ENCODE measurements around the gene SPRYD3.

SPRYD3 gene

GRCh38 chr12:53105712-53106439 is 26.7 kb upstream of the SPRYD3 start:
- Mint-ChIP-seq H3K4me1 (peaks cover 27% of the 10 kb centered on the region), H3K4me3 (no peak overlapping the region), H3K36me3 (ENCODE audit: low read depth) (no peaks in the 10 kb centered on the region), H3K27me3 (no peaks in the 10 kb centered on the region), H3K27ac (no peak overlapping the region), H3K9me3 (no peaks in the 10 kb centered on the region)
- ATAC-seq (no peak), DNase-seq (no peak)

GRCh38 chr12:53105256-53105655 is 26.1 kb upstream of the SPRYD3 start:
- no peak for ATAC-seq
- H3K27ac Mint-ChIP-seq = no peak overlapping the region
- H3K9me3 Mint-ChIP-seq = no peaks in the 10 kb centered on the region
- no peaks in the 10 kb centered on the region for H3K36me3 Mint-ChIP-seq (ENCODE audit: low read depth)
- DNase-seq = no peak
- H3K4me1 Mint-ChIP-seq = peaks cover 30% of the 10 kb centered on the region
- no peaks in the 10 kb centered on the region for H3K27me3 Mint-ChIP-seq
- H3K4me3 Mint-ChIP-seq = no peak overlapping the region

GRCh38 chr12:53103860-53104305 is 24.7 kb upstream of the SPRYD3 start:
- Mint-ChIP-seq H3K27ac (peak overlapping the region; percentile 42), H3K27me3 (no peaks in the 10 kb centered on the region), H3K4me3 (no peak overlapping the region), H3K9me3 (no peaks in the 10 kb centered on the region), H3K36me3 (ENCODE audit: low read depth) (no peaks in the 10 kb centered on the region), H3K4me1 (peaks cover 36% of the 10 kb centered on the region)
- DNase-seq (no peak), ATAC-seq (no peak)

GRCh38 chr12:53102883-53103807 is 24.0 kb upstream of the SPRYD3 start, which contains the start of gene SOAT2:
Gene SOAT2 (plus strand): TSS chr12:53103486. CDS start chr12:53103578, 92 bp downstream.
- Mint-ChIP-seq H3K4me1 (peaks cover 44% of the 10 kb centered on the region), H3K36me3 (ENCODE audit: low read depth) (no peaks in the 10 kb centered on the region), H3K4me3 (peak within 1 kb of the TSS; percentile 25), H3K9me3 (no peaks in the 10 kb centered on the region), H3K27ac (peak within 1 kb of the TSS; percentile 90), H3K27me3 (no peaks in the 10 kb centered on the region)
- DNase-seq = peak; percentile 64
- peak; percentile 92 for ATAC-seq

GRCh38 chr12:53101931-53102781 is 23.0 kb upstream of the SPRYD3 start:
- no peak for ATAC-seq

GRCh38 chr12:53101266-53101665 is 22.1 kb upstream of the SPRYD3 start:
- Mint-ChIP-seq H3K4me1 (peaks cover 55% of the 10 kb centered on the region), H3K27ac (no peak overlapping the region), H3K4me3 (no peak overlapping the region), H3K9me3 (no peaks in the 10 kb centered on the region), H3K27me3 (peaks cover 9% of the 10 kb centered on the region), H3K36me3 (ENCODE audit: low read depth) (no peaks in the 10 kb centered on the region)
- DNase-seq = no peak
- ATAC-seq = no peak

More at GRCh38 chr12:53101931-53102781, 23.0 kb upstream of the SPRYD3 start:
- H3K27me3 Mint-ChIP-seq = peaks cover under 1% of the 10 kb centered on the region
- peaks cover 48% of the 10 kb centered on the region for H3K4me1 Mint-ChIP-seq
- no peaks in the 10 kb centered on the region for H3K36me3 Mint-ChIP-seq (ENCODE audit: low read depth)
- peak overlapping the region; percentile 90 for H3K27ac Mint-ChIP-seq
- H3K9me3 Mint-ChIP-seq = no peaks in the 10 kb centered on the region
- no peak overlapping the region for H3K4me3 Mint-ChIP-seq
- DNase-seq = no peak

- Mint-ChIP-seq H3K36me3 (ENCODE audit: low read depth) (no peaks in the 10 kb centered on the region), H3K4me3 (no peak overlapping the region), H3K27ac (no peak overlapping the region), H3K4me1 (peaks cover 57% of the 10 kb centered on the region), H3K27me3 (peaks cover 11% of the 10 kb centered on the region), H3K9me3 (no peaks in the 10 kb centered on the region)
- DNase-seq (no peak), ATAC-seq (no peak)
These were observed 21.4 kb upstream of the SPRYD3 start for GRCh38 chr12:53100466-53101151.

- H3K27ac Mint-ChIP-seq = peak overlapping the region; percentile 89
- peaks cover 11% of the 10 kb centered on the region for H3K27me3 Mint-ChIP-seq
- H3K4me1 Mint-ChIP-seq = peaks cover 58% of the 10 kb centered on the region
These were observed 20.1 kb upstream of the SPRYD3 start for GRCh38 chr12:53099071-53099882.

GRCh38 chr12:53098354-53098981 is 19.3 kb upstream of the SPRYD3 start:
- peaks cover 53% of the 10 kb centered on the region for H3K4me1 Mint-ChIP-seq

More at GRCh38 chr12:53099071-53099882, 20.1 kb upstream of the SPRYD3 start:
- Mint-ChIP-seq H3K9me3 (no peaks in the 10 kb centered on the region), H3K4me3 (peak overlapping the region; percentile 77), H3K36me3 (ENCODE audit: low read depth) (no peaks in the 10 kb centered on the region)
- ATAC-seq (peak; percentile 60), DNase-seq (peak; percentile 95)

GRCh38 chr12:53097564-53098353 is 18.6 kb upstream of the SPRYD3 start, which contains the start of gene IGFBP6:
Gene IGFBP6 (plus strand): TSS chr12:53097667. CDS start chr12:53097718, 51 bp downstream.
- peaks cover 46% of the 10 kb centered on the region for H3K4me1 Mint-ChIP-seq
- H3K36me3 Mint-ChIP-seq (ENCODE audit: low read depth) = no peaks in the 10 kb centered on the region
- H3K27ac Mint-ChIP-seq = peak within 1 kb of the TSS; percentile 89

More at GRCh38 chr12:53098354-53098981, 19.3 kb upstream of the SPRYD3 start:
- Mint-ChIP-seq H3K27ac (peak overlapping the region; percentile 89), H3K27me3 (peaks cover 11% of the 10 kb centered on the region), H3K9me3 (no peaks in the 10 kb centered on the region), H3K4me3 (peak overlapping the region; percentile 77), H3K36me3 (ENCODE audit: low read depth) (no peaks in the 10 kb centered on the region)
- ATAC-seq (peak; percentile 20), DNase-seq (peak; percentile 59)

GRCh38 chr12:53097207-53097563 is 18.0 kb upstream of the SPRYD3 start:
- H3K4me3 Mint-ChIP-seq = peak overlapping the region; percentile 67
- H3K9me3 Mint-ChIP-seq = no peaks in the 10 kb centered on the region
- peaks cover 40% of the 10 kb centered on the region for H3K4me1 Mint-ChIP-seq
- peak overlapping the region; percentile 48 for H3K27ac Mint-ChIP-seq
- DNase-seq (no peak), ATAC-seq (no peak)
- no peaks in the 10 kb centered on the region for H3K36me3 Mint-ChIP-seq (ENCODE audit: low read depth)
- H3K27me3 Mint-ChIP-seq = peaks cover 11% of the 10 kb centered on the region

More at GRCh38 chr12:53097564-53098353, 18.6 kb upstream of the SPRYD3 start, which contains the start of gene IGFBP6:
- Mint-ChIP-seq H3K27me3 (peaks cover 11% of the 10 kb centered on the region), H3K9me3 (no peaks in the 10 kb centered on the region), H3K4me3 (peak within 1 kb of the TSS; percentile 77)
- ATAC-seq (peak; percentile 37), DNase-seq (peak; percentile 74)

- Mint-ChIP-seq H3K4me3 (peak overlapping the region; percentile 67), H3K27me3 (peaks cover 13% of the 10 kb centered on the region), H3K36me3 (ENCODE audit: low read depth) (no peaks in the 10 kb centered on the region), H3K27ac (peak overlapping the region; percentile 48), H3K9me3 (no peaks in the 10 kb centered on the region), H3K4me1 (peaks cover 36% of the 10 kb centered on the region)
- DNase-seq = no peak
- no peak for ATAC-seq
These were observed 17.6 kb upstream of the SPRYD3 start for GRCh38 chr12:53096759-53097158.
